ENCODE data around the gene IL20RB. TPM values are rescaled to one million over a fixed set of nuclear protein-coding genes. Genes with fewer than 3 reads are reported as not detected.
A peak's percentile ranks its signal among the peaks of the same experiment; 100 is the strongest.

The IL20RB gene
- total RNA-seq, 1 experiment from 2014 or later: 6.9 TPM

- no peaks in the 10 kb centered on the region for H3K4me1 ChIP-seq
- intact Hi-C loops (cut with micrococcal nuclease; ENCODE audit: unreplicated experiment): loop anchor here (1.0 kb wide), 1 partner anchor 73 kb away; no protein-coding TSS in a partner anchor
- no peaks in the 10 kb centered on the region for H3K9me3 Mint-ChIP-seq (ENCODE audit: unreplicated experiment)
- H3K9me3 ChIP-seq: no peaks in the 10 kb centered on the region
- H3K4me3 ChIP-seq (ENCODE audit: low read depth, low read length): no peak overlapping the region
- no TSS peak for BruUV-seq (replicated peaks)
- no peaks in the 10 kb centered on the region for H3K27me3 Mint-ChIP-seq (ENCODE audit: insufficient read depth, unreplicated experiment)
- H3K27me3 ChIP-seq (replicated peaks; ENCODE audit: control insufficient read depth, insufficient read depth, low read length): no peaks in the 10 kb centered on the region
- no peak overlapping the region for H3K4me3 Mint-ChIP-seq (ENCODE audit: unreplicated experiment)
- no peaks in the 10 kb centered on the region for H3K36me3 Mint-ChIP-seq (ENCODE audit: insufficient read depth, unreplicated experiment)
- H3K4me1 Mint-ChIP-seq (ENCODE audit: low read depth, unreplicated experiment): no peaks in the 10 kb centered on the region
- peak overlapping the region; percentile 1 for H3K27ac Mint-ChIP-seq (ENCODE audit: unreplicated experiment)
- CTCF ChIA-PET: interaction anchor here (0.6 to 1.2 kb wide), 6 partner anchors 38 to 294 kb away, joined by 3 to 6 read pairs (median 3); partner anchors contain the start of gene STAG1
- POLR2A ChIA-PET: interaction anchor here (0.6 kb wide), 1 partner anchor 980 kb away, joined by 3 read pairs; no protein-coding TSS in a partner anchor
- peak; percentile 79 to 91 for TF ChIP-seq CTCF (IDR thresholded peaks at IDR 0.05; ENCODE audit: insufficient read depth in 1 of 2, low read depth in 1 of 2, low read length in 1 of 2, severe bottlenecking in 1 of 2, unreplicated experiment in 1 of 2)
- H3K36me3 ChIP-seq (ENCODE audit: control insufficient read depth, insufficient read depth, low read length): no peaks in the 10 kb centered on the region
- DNase-seq: peak; percentile 76 to 79
Observed at GRCh38 chr3:137032465-137033120, 74.8 kb downstream of the IL20RB start.

GRCh38 chr3:137035631-137036030 lies 77.8 kb downstream of the IL20RB start:
- ChIA-PET CTCF (interaction anchor here (1.2 kb wide), 1 partner anchor 13 kb away, joined by 4 read pairs; no protein-coding TSS in a partner anchor), POLR2A (no interaction called here)
- H3K4me1 Mint-ChIP-seq (ENCODE audit: low read depth, unreplicated experiment): no peaks in the 10 kb centered on the region

GRCh38 chr3:137039570-137039969 lies 81.8 kb downstream of the IL20RB start:
- no peaks in the 10 kb centered on the region for H3K36me3 ChIP-seq (ENCODE audit: control insufficient read depth, insufficient read depth, low read length)
- peaks cover 13% of the 10 kb centered on the region for H3K4me1 ChIP-seq
- ChIA-PET CTCF (no interaction called here), POLR2A (no interaction called here)
- no peaks in the 10 kb centered on the region for H3K27me3 ChIP-seq (replicated peaks; ENCODE audit: control insufficient read depth, insufficient read depth, low read length)
- no peaks in the 10 kb centered on the region for H3K9me3 ChIP-seq
- H3K4me1 Mint-ChIP-seq (ENCODE audit: low read depth, unreplicated experiment): peaks cover 8% of the 10 kb centered on the region
- H3K27me3 Mint-ChIP-seq (ENCODE audit: insufficient read depth, unreplicated experiment): no peaks in the 10 kb centered on the region
- no peak overlapping the region for H3K27ac Mint-ChIP-seq (ENCODE audit: unreplicated experiment)
- TF ChIP-seq CTCF (IDR thresholded peaks at IDR 0.05; ENCODE audit: insufficient read depth in 1 of 2, low read depth in 1 of 2, low read length in 1 of 2, severe bottlenecking in 1 of 2, unreplicated experiment in 1 of 2): no peak
- no peaks in the 10 kb centered on the region for H3K36me3 Mint-ChIP-seq (ENCODE audit: insufficient read depth, unreplicated experiment)
- no TSS peak for BruUV-seq (replicated peaks)
- H3K4me3 Mint-ChIP-seq (ENCODE audit: unreplicated experiment): no peak overlapping the region
- no peak overlapping the region for H3K4me3 ChIP-seq (ENCODE audit: low read depth, low read length)
- H3K9me3 Mint-ChIP-seq (ENCODE audit: unreplicated experiment): no peaks in the 10 kb centered on the region
- intact Hi-C loops (cut with micrococcal nuclease; ENCODE audit: unreplicated experiment): no loop called here
- no peak for DNase-seq

More at GRCh38 chr3:137035631-137036030, 77.8 kb downstream of the IL20RB start:
- H3K9me3 ChIP-seq: no peaks in the 10 kb centered on the region
- BruUV-seq (replicated peaks): no TSS peak
- peaks cover 3% of the 10 kb centered on the region; the same call in 1 of the 2 replicates for H3K4me1 ChIP-seq
- no peaks in the 10 kb centered on the region for H3K27me3 Mint-ChIP-seq (ENCODE audit: insufficient read depth, unreplicated experiment)
- DNase-seq: peak in 1 of 2 experiments; percentile 27
- H3K36me3 Mint-ChIP-seq (ENCODE audit: insufficient read depth, unreplicated experiment): no peaks in the 10 kb centered on the region
- H3K27me3 ChIP-seq (replicated peaks; ENCODE audit: control insufficient read depth, insufficient read depth, low read length): no peaks in the 10 kb centered on the region
- intact Hi-C loops (cut with micrococcal nuclease; ENCODE audit: unreplicated experiment): no loop called here
- H3K27ac Mint-ChIP-seq (ENCODE audit: unreplicated experiment): no peak overlapping the region
- no peaks in the 10 kb centered on the region for H3K9me3 Mint-ChIP-seq (ENCODE audit: unreplicated experiment)
- H3K4me3 Mint-ChIP-seq (ENCODE audit: unreplicated experiment): no peak overlapping the region
- no peaks in the 10 kb centered on the region for H3K36me3 ChIP-seq (ENCODE audit: control insufficient read depth, insufficient read depth, low read length)
- peak; percentile 38 to 40 for TF ChIP-seq CTCF (IDR thresholded peaks at IDR 0.05; ENCODE audit: insufficient read depth in 1 of 2, low read depth in 1 of 2, low read length in 1 of 2, severe bottlenecking in 1 of 2, unreplicated experiment in 1 of 2)
- no peak overlapping the region for H3K4me3 ChIP-seq (ENCODE audit: low read depth, low read length)
